G401.6 (cell line): ENCODE measurements around the gene LHFPL4.

Experiments used
- FAIRE-seq: peaks from 2 replicates; lab custom pipeline; 2012; peaks lifted over from hg19 to GRCh38; lab: Jason Lieb, UNC

Gene LHFPL4

DNA sequence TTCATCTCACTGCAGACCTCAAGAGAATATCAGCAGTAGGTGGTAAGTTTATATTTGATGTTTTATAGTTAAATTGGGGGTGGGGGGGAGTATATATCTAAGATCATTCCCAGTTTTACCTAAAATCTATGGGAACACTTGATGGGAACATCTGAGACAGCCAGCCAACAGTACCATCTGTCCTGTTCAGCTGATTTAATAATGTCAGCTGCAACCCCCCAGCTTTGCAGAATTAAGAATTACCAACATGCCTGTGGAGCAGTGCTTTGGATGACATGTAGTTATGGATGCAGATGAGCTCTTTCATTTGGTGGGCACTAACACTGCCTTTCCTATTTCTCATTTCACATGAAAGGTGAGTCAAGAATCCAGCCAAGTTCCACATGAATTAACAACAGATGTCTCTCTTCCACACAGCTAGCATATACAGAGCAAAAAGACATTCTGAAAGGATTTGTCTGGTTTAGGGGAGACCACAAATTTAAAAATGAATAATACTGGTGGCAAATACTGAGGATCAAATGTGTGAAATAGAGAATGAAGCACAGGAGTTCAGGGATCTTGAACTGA lies 80.0 kb downstream of the LHFPL4 start:
- FAIRE-seq = no peak

DNA sequence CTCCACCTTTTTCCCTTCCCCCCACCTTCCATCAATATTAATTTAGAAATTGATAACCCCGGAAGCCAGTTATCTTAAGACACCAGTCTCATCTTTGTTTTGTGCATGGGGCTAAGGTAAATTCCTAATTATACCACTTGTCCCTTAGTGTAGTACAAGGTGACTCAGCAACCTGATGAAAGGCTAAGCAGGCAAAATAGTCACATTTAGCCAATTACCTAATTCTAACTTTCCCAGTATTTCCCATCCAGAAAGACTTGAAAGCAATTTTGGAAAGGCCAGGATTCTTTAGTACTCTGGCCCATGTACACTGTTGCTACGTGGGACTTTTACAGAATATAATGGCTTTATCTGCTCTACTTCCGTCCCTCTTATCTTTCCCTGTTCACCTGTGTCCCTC lies 83.6 kb downstream of the LHFPL4 start:
- FAIRE-seq = no peak

DNA sequence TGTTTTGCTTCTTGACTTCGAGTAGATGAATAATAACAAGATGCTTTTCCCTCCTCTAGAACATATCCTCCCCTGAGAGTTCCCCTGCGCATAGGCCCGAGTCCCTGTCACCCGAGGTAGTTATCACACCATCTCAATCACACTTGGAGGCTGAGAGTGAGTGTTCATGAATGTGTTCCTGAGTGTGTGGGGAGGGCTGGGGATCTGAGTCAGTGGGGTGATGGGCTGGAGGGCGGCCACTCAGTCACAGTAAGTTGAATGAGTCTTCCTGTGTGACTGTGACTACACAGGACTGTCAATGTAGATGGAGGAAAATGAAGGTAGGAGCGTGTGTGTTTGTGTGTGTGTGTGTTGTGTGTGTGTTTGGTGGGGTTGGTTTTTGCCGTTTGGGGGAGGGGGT lies 85.2 kb downstream of the LHFPL4 start:
- FAIRE-seq = no peak

DNA sequence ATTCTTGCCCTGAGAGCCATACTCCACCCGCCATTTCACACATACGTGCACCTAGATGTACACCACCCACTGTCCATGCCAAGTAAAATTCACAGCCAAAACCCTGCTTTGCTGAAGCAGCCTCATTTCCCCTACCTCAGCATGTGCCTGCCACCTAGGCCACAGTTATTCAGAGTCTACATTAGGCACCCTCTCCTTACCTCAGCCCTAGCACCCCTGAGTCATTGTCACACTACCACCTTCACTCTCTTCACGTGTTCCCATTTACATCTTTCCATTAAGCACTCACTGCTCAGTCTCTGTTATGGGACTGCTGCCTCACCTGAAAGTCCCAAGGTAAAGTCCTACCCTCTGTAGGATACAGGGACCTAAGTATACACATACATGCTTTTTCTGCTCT lies 86.2 kb downstream of the LHFPL4 start:
- FAIRE-seq = no peak

DNA sequence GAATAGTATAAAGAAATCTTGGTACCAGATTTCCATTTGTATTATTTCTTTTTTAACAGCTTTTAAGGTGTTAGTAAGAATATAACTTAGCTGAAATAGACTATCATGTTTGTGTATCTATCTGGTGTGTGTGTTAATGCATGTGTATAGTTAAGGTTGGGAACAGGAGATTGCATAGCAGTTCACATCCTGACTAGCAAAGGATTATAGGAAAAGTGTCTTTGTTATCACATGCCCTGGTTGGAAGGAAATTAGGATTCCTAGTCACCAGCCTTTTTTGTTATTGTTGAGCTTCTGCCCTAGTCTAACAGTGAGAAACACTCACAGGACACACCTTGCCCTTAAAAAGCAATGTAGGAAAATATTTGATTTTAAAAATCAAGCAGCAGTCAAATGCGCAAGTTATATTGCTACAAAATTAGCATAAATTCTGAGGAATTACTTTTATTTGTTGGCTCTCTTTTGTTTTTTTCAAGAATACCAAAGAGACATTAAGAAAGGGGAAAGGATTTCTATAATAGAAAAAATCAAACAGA lies 98.0 kb downstream of the LHFPL4 start:
- no peak for FAIRE-seq

DNA sequence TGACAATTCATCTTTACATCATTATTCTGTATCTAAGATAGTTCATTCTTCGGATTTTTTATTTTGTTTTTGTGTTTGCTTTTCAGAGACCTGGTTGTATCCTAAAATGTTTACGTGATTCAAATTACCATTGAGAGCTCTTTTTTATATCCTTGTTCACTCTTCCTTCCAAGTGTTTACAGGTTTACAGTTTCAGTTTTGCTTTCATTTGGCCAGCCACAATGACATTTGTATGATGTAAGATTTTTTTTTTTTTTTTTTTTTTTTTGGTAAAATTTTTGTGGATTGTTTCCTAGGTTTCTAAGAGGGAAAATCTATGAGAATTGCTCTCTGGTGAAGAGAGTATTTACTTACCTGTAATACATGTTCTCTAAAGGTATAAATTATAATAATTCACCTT lies 101.2 kb downstream of the LHFPL4 start:
- peak; percentile 64 for FAIRE-seq

DNA sequence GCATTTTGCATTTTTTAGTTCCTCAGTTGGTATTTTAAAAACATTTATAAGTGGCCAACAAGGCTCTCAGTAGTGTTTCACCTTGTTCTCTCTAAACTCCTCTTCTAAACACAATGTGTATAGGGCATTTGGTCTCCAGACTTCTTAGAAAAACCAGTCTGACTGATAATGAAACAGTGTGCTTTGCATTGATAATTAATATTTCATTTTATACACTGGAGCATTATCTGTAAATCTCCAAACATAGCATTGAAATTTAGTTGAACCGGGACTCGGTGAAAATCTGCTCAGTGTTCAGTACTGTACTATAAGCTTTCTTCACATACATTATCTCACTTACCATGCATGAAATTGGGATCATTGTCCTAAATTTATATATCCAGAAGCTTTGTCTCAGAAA lies 102.6 kb downstream of the LHFPL4 start:
- no peak for FAIRE-seq

DNA sequence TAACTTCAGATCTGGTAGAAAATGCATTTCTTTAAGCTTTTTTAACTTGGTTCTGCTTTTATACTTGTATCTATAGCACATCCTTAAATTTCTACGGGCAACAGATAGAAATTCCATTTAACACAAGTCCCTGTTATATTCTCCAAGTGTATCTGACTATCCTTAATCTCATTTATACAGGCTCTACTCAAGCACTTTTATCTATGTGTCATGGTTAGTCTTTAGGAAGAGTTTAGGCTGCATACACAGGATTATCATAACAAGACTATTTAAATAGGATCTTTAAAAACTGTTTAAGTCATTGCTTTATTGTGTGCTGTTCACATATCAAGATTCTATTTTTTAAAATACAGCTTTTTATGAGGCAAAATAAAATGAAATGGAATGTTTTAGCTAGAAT lies 103.5 kb downstream of the LHFPL4 start:
- FAIRE-seq = no peak

DNA sequence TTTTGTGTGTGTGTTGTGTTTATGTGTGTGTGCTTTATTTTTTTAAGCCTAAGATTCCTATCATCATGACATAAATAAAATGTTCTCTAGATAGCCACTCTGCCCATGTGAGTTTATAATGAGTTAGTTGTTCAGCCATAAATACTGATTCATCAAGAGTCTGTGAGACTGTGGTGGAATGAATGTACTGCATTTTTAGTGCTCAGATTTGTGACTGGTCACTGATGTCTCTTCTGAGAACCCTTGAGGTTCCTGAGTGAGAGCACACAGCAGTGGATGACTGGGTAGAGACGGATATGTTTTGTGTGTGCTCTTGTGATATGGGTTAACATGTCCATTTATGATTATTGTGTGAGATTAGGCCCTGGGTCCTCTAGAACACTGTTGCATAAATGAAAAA lies 105.0 kb downstream of the LHFPL4 start:
- FAIRE-seq = no peak
